GM19043 (cell line): ENCODE data around the gene TGFA.
"Not testable (repeated sequence)": the region's sequence is repeated elsewhere in the genome, so short reads cannot be mapped to it uniquely, and the experiment has no call there.

Experiments
- ATAC-seq: cut with Tn5 transposase; IDR thresholded peaks from one replicate; pipeline ENCODE4 v1.9.1; 2021; ENCODE audit warnings: low read depth; ENCODE audit not compliant: unreplicated experiment

TGFA gene

GRCh38 chr2:70467831-70468779 is 85.5 kb downstream of the TGFA start:
- no peak for ATAC-seq

- ATAC-seq, result no peak
Measured at GRCh38 chr2:70467237-70467636, 86.4 kb downstream of the TGFA start.

GRCh38 chr2:70466647-70467046 is 87.0 kb downstream of the TGFA start:
- ATAC-seq, result not testable (repeated sequence)

- ATAC-seq, result no peak
Measured at GRCh38 chr2:70463997-70464396, 89.6 kb downstream of the TGFA start.

GRCh38 chr2:70463581-70463980 is 90.0 kb downstream of the TGFA start:
- ATAC-seq, result no peak

- no peak for ATAC-seq
Measured at GRCh38 chr2:70461981-70462876, 91.4 kb downstream of the TGFA start.

GRCh38 chr2:70461414-70461813 is 92.2 kb downstream of the TGFA start:
- ATAC-seq, result no peak

- ATAC-seq, result no peak
Measured at GRCh38 chr2:70460333-70460732, 93.3 kb downstream of the TGFA start.

- ATAC-seq, result no peak
Measured at GRCh38 chr2:70458661-70459060, 95.0 kb downstream of the TGFA start.

- ATAC-seq, result no peak
Measured at GRCh38 chr2:70456585-70457495, 96.8 kb downstream of the TGFA start.

GRCh38 chr2:70454936-70455544 is 98.6 kb downstream of the TGFA start:
- no peak for ATAC-seq

GRCh38 chr2:70450641-70451250 is 102.9 kb downstream of the TGFA start:
- no peak for ATAC-seq

- ATAC-seq, result no peak
Measured at GRCh38 chr2:70448041-70448440, 105.6 kb downstream of the TGFA start.

GRCh38 chr2:70443726-70444125 is 109.9 kb downstream of the TGFA start:
- no peak for ATAC-seq

- no peak for ATAC-seq
Measured at GRCh38 chr2:70443078-70443465, 110.6 kb downstream of the TGFA start.

GRCh38 chr2:70442301-70443077 is 111.1 kb downstream of the TGFA start:
- no peak for ATAC-seq

- ATAC-seq, result no peak
Measured at GRCh38 chr2:70440621-70441020, 113.0 kb downstream of the TGFA start.

GRCh38 chr2:70435138-70435537 is 118.5 kb downstream of the TGFA start:
- ATAC-seq, result no peak

- ATAC-seq, result no peak
Measured at GRCh38 chr2:70433315-70433714, 120.3 kb downstream of the TGFA start.
